ENCODE data around the gene TRIO.
"Not testable (repeated sequence)": the region's sequence is repeated elsewhere in the genome, so short reads cannot be mapped to it uniquely, and the experiment has no call there.

TRIO gene

GRCh38 chr5:14188778-14189177 is 45.6 kb downstream of the TRIO start:
- DNase-seq: no peak

GRCh38 chr5:14189680-14190079 is 46.5 kb downstream of the TRIO start:
- DNase-seq: no peak

- DNase-seq: no peak
These were observed 47.3 kb downstream of the TRIO start for GRCh38 chr5:14190194-14191164.

GRCh38 chr5:14191325-14191724 is 48.2 kb downstream of the TRIO start:
- DNase-seq: no peak

GRCh38 chr5:14193496-14193895 is 50.4 kb downstream of the TRIO start:
- no peak for DNase-seq

- no peak for DNase-seq
These were observed 52.4 kb downstream of the TRIO start for GRCh38 chr5:14195588-14195987.

- DNase-seq: no peak
These were observed 53.9 kb downstream of the TRIO start for GRCh38 chr5:14197056-14197455.

- DNase-seq: peak; percentile 95
These were observed 56.8 kb downstream of the TRIO start for GRCh38 chr5:14199902-14200301.

GRCh38 chr5:14200312-14200990 is 57.3 kb downstream of the TRIO start:
- no peak for DNase-seq

GRCh38 chr5:14201325-14202045 is 58.3 kb downstream of the TRIO start:
- DNase-seq: no peak

- DNase-seq: no peak
These were observed 59.3 kb downstream of the TRIO start for GRCh38 chr5:14202462-14202861.

- DNase-seq: no peak
These were observed 61.0 kb downstream of the TRIO start for GRCh38 chr5:14204011-14204670.

GRCh38 chr5:14204785-14205321 is 61.7 kb downstream of the TRIO start:
- DNase-seq: peak; percentile 22

GRCh38 chr5:14206028-14206725 is 63.0 kb downstream of the TRIO start:
- no peak for DNase-seq

- DNase-seq: not testable (repeated sequence)
These were observed 64.3 kb downstream of the TRIO start for GRCh38 chr5:14207428-14207827.

- peak; percentile 41 for DNase-seq
These were observed 65.2 kb downstream of the TRIO start for GRCh38 chr5:14208071-14209021.

GRCh38 chr5:14209222-14209822 is 66.2 kb downstream of the TRIO start:
- no peak for DNase-seq

GRCh38 chr5:14209836-14210235 is 66.7 kb downstream of the TRIO start:
- DNase-seq: no peak

GRCh38 chr5:14210729-14211128 is 67.6 kb downstream of the TRIO start:
- no peak for DNase-seq

Data from NCI-H510A (cell line).